ENCODE results near the gene ZBTB24.

Gene ZBTB24

GRCh38 chr6:109482905-109483734 is at the start of gene ZBTB24:
Gene ZBTB24, minus strand, starts transcription at chr6:109483219. Its CDS starts 1,193 bp downstream, at chr6:109482026.
- DNase-seq (ENCODE audit: low spot score): peak; percentile 86
- POLR2A ChIA-PET (ENCODE audit: low non-redundant PET): no interaction called here
- peak within 1 kb of the TSS; percentile 76 for H3K27ac ChIP-seq
- TF ChIP-seq, protein P1, sequence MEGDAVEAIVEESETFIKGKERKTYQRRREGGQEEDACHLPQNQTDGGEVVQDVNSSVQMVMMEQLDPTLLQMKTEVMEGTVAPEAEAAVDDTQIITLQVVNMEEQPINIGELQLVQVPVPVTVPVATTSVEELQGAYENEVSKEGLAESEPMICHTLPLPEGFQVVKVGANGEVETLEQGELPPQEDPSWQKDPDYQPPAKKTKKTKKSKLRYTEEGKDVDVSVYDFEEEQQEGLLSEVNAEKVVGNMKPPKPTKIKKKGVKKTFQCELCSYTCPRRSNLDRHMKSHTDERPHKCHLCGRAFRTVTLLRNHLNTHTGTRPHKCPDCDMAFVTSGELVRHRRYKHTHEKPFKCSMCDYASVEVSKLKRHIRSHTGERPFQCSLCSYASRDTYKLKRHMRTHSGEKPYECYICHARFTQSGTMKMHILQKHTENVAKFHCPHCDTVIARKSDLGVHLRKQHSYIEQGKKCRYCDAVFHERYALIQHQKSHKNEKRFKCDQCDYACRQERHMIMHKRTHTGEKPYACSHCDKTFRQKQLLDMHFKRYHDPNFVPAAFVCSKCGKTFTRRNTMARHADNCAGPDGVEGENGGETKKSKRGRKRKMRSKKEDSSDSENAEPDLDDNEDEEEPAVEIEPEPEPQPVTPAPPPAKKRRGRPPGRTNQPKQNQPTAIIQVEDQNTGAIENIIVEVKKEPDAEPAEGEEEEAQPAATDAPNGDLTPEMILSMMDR (conservative IDR thresholded peaks at IDR 0.05; ENCODE audit: low read depth): no peak
- CTCF ChIA-PET: interaction anchor here (0.5 to 0.6 kb wide), 2 partner anchors 89 to 215 kb away, joined by 3 read pairs; no protein-coding TSS in a partner anchor

DNA sequence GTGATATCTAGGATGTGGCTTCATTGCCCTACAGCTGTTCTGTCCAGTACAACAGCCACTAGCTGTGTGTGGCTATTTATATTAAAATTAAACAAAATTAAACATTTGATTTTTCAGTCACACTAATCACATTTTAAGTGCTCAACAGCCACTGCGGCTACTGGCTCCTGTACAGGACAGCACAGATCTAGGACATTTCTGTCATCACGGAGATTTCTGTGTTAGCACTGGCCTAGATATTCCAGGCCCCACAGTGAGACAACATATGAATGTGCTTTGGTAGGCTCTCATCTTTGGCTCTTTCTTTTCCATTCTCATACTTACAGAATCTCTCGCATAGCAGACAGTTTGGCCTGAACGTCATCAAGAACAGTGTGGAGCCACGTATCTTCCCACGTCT is 48.4 kb upstream of the ZBTB24 start:
- no peak for DNase-seq (ENCODE audit: low spot score)
- POLR2A ChIA-PET (ENCODE audit: low non-redundant PET): no interaction called here
- CTCF ChIA-PET: no interaction called here
- TF ChIP-seq, protein P1 (conservative IDR thresholded peaks at IDR 0.05; ENCODE audit: low read depth): no peak
- no peak overlapping the region for H3K27ac ChIP-seq

GRCh38 chr6:109527989-109528388 is 45.0 kb upstream of the ZBTB24 start:
- CTCF ChIA-PET: interaction anchor here (0.5 to 0.7 kb wide), 2 partner anchors 18 to 169 kb away, joined by 4 to 7 read pairs; no protein-coding TSS in a partner anchor
- no peak overlapping the region for H3K27ac ChIP-seq
- POLR2A ChIA-PET (ENCODE audit: low non-redundant PET): no interaction called here
- TF ChIP-seq, protein P1 (conservative IDR thresholded peaks at IDR 0.05; ENCODE audit: low read depth): peak; percentile 19
- peak; percentile 31 for DNase-seq (ENCODE audit: low spot score)

GRCh38 chr6:109526905-109527628 is 44.0 kb upstream of the ZBTB24 start:
- ChIA-PET POLR2A (ENCODE audit: low non-redundant PET) (no interaction called here), CTCF (interaction anchor here (0.6 to 1.0 kb wide), 5 partner anchors 43 to 514 kb away, joined by 3 to 7 read pairs (median 4); no protein-coding TSS in a partner anchor)
- TF ChIP-seq, protein P1 (conservative IDR thresholded peaks at IDR 0.05; ENCODE audit: low read depth): peak; percentile 63
- peak; percentile 68 for DNase-seq (ENCODE audit: low spot score)
- no peak overlapping the region for H3K27ac ChIP-seq

DNA sequence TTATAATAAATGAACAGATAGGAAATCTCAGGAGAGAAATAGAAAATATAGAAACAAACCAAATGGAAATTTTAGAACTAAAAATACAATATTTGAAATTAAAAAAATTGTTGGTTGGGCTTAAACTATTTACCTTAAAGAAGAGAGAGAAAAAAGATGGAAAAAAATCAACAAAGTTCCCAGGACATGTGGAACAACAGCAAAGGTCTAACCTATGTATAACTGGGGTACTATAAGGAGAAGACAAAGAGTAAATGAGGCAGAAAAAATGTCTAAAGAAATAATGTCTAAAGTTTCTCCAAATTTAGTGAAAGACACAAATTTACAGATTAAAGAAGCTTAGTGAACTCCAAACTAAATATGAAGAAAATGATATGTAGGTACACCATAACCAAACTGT is 41.1 kb upstream of the ZBTB24 start:
- ChIA-PET CTCF (no interaction called here), POLR2A (ENCODE audit: low non-redundant PET) (no interaction called here)
- no peak overlapping the region for H3K27ac ChIP-seq
- DNase-seq (ENCODE audit: low spot score): no peak
- TF ChIP-seq, protein P1 (conservative IDR thresholded peaks at IDR 0.05; ENCODE audit: low read depth): no peak

DNA sequence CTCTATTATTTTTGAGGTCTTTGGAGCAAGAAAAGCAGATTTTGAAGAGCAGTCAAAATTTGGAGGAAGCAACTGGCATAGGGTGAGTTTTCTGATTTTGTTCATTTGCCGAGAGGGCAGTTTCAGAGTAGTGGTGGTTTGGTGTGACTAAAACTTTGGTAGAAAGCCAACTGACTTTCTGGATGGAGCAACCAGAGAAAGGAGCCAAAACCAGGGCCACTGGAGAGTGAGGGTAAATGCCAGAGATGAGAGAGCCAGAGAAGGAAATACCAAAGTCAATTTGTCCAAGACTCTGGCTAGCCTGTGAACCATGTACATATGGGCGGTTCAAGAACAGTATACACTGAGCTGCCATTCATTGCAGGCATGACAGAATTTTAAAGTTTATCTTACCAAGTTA is 40.5 kb upstream of the ZBTB24 start:
- DNase-seq (ENCODE audit: low spot score): no peak
- ChIA-PET CTCF (no interaction called here), POLR2A (ENCODE audit: low non-redundant PET) (no interaction called here)
- TF ChIP-seq, protein P1 (conservative IDR thresholded peaks at IDR 0.05; ENCODE audit: low read depth): no peak
- H3K27ac ChIP-seq: no peak overlapping the region

Data from RWPE1 (cell line).